Measurements from ENCODE around the gene NDFIP1.
"Not testable (repeated sequence)": the region's sequence is repeated elsewhere in the genome, so short reads cannot be mapped to it uniquely, and the experiment has no call there.

Gene NDFIP1

GRCh38 chr5:142153674-142154448 is 45.3 kb downstream of the NDFIP1 start:
- FAIRE-seq (no peak), DNase-seq (ENCODE audit: insufficient read length, low spot score) (no peak)
- no peak for TF ChIP-seq CTCF (IDR thresholded peaks at IDR 0.05; ENCODE audit: insufficient read depth, missing control alignments)

GRCh38 chr5:142154449-142154841 is 45.9 kb downstream of the NDFIP1 start:
- DNase-seq (ENCODE audit: insufficient read length, low spot score); FAIRE-seq: not testable (repeated sequence)

GRCh38 chr5:142156839-142157463 is 48.4 kb downstream of the NDFIP1 start:
- DNase-seq (ENCODE audit: insufficient read length, low spot score) (no peak), FAIRE-seq (no peak)
- no peak for TF ChIP-seq CTCF (IDR thresholded peaks at IDR 0.05; ENCODE audit: insufficient read depth, missing control alignments)

- DNase-seq (ENCODE audit: insufficient read length, low spot score) (no peak), FAIRE-seq (no peak)
- no peak for TF ChIP-seq CTCF (IDR thresholded peaks at IDR 0.05; ENCODE audit: insufficient read depth, missing control alignments)
These were observed 50.8 kb downstream of the NDFIP1 start for GRCh38 chr5:142159354-142159753.

- no peak for TF ChIP-seq CTCF (IDR thresholded peaks at IDR 0.05; ENCODE audit: insufficient read depth, missing control alignments)
- no peak for FAIRE-seq
These were observed 55.7 kb downstream of the NDFIP1 start for GRCh38 chr5:142164315-142164714.

GRCh38 chr5:142166754-142167153 is 58.2 kb downstream of the NDFIP1 start:
- FAIRE-seq = no peak
- DNase-seq (ENCODE audit: insufficient read length, low spot score) = no peak
- TF ChIP-seq CTCF (IDR thresholded peaks at IDR 0.05; ENCODE audit: insufficient read depth, missing control alignments) = no peak

More at GRCh38 chr5:142164315-142164714, 55.7 kb downstream of the NDFIP1 start:
- no peak for DNase-seq (ENCODE audit: insufficient read length, low spot score)

- TF ChIP-seq CTCF (IDR thresholded peaks at IDR 0.05; ENCODE audit: insufficient read depth, missing control alignments) = no peak
- DNase-seq (ENCODE audit: insufficient read length, low spot score) (no peak), FAIRE-seq (no peak)
These were observed 58.9 kb downstream of the NDFIP1 start for GRCh38 chr5:142167458-142167857.

Measured in D721Med (cell line).